GM12801 (cell line): ENCODE measurements around the gene RNPEP.

Experiments used
- TF ChIP-seq, protein P1 (sequence below): IDR thresholded peaks from one replicate; pipeline ENCODE4 v1.5.1; 2011; ENCODE audit warnings: control low read depth; ENCODE audit not compliant: insufficient read length; ENCODE audit errors: extremely low read depth

RNPEP gene

DNA sequence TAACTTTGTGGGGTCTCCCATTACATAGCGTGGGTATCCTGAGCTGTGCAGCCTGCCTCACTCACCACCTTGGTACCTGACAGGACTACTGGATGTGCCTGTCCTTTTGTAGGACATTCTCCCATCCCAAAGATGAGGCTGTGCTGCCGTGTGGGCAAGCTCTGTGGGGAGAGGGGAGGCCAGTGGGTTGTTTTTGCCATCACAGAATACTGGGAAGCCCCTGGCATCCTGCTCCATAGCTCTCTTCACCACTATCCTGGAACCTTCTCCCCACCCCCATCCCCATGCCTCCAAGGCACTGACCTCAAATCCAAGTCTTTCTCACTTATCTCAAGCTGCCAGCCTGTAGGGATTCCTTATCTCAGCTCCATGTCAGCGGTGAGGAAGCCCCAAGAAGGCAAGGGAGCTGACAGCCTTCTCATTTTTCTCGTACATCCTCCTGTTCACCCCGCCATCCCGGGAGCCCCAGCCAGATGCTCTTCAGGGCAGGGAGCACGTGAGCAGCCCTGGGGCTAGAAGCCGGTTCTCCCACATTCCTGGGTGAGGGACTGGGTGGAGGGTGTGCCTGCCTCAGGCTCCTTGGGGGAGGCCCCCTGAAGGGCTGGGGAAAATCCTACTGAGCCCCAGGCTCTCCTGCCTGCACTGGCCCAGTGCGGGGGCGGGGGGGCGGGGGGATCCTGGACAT lies 25.5 kb downstream of the RNPEP start:
- TF ChIP-seq, protein P1, sequence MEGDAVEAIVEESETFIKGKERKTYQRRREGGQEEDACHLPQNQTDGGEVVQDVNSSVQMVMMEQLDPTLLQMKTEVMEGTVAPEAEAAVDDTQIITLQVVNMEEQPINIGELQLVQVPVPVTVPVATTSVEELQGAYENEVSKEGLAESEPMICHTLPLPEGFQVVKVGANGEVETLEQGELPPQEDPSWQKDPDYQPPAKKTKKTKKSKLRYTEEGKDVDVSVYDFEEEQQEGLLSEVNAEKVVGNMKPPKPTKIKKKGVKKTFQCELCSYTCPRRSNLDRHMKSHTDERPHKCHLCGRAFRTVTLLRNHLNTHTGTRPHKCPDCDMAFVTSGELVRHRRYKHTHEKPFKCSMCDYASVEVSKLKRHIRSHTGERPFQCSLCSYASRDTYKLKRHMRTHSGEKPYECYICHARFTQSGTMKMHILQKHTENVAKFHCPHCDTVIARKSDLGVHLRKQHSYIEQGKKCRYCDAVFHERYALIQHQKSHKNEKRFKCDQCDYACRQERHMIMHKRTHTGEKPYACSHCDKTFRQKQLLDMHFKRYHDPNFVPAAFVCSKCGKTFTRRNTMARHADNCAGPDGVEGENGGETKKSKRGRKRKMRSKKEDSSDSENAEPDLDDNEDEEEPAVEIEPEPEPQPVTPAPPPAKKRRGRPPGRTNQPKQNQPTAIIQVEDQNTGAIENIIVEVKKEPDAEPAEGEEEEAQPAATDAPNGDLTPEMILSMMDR = no peak

DNA sequence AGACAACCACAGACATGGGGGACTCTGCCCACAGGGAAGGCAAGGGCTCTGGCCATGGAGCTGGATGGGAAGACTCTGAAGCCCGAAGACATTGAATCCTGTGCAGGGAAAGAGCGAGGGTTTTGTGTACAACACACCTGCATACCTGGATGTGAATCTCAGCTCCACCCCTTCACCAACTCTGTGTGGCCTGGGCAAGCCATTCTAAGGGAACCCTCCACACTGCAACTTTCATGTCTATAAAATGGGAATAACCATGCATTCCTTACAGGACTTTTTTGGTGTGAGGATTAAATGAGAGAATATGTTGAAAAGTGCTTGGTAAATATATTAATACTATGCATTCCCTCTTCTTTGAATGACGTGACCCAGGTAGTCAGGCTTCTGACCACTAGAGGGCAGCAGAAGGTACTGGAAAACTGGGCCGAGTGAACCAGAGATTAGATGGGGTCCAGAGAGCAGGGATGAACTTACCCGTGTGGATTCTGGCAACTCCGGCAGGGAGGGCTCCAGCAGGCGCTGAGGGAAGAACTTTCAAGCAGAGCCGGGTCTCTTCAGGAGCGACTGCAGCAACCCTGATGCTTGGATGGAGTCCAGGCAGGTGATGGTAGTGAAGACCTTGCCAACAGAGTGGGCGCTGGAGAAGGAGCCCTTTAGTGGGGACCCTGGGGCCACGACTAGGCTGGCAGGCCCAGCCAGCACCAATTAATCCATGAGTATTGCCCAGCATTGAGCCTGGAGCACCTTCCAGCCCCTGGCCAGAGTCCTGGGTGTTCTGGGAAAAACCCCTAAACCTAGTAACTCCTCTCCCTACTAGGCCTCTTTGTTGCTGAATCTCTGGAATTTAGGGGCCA lies 27.1 kb downstream of the RNPEP start:
- TF ChIP-seq, protein P1 = peak; percentile 47

DNA sequence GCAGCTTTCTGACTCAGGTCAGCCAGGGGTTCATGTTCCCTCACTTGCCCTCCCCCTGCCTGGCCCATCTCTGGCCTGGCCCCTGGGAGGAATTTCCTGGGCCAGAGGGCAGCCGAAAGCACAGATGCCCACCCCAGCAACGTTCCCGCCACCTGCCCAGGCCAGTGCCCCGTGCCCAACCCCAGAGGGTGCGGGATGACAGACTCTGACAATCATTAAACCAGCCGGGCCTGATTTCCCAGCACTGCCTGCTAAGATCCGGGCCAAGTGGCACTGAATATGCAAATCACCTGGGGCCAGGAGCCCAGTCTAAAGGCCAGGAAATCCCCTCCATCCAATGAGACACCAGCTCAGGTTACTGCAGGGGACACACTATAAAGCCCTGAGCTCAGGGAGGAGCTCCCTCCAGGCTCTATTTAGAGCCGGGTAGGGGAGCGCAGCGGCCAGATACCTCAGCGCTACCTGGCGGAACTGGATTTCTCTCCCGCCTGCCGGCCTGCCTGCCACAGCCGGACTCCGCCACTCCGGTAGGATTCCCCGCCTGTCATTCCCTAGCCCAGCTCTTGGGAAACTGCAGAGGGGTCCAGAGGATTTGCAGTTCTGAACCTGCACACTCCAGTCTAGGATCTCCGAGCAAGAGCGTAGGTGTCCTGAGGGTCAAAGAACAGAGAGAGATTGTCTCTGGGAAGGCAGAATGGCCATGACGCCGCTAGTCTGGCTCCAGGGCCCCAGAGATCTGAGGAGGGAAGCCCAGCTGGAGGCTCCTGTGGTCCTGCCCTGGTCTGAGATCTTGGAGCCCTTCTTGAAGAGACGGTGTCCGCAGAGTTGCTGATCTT lies 27.9 kb downstream of the RNPEP start, which contains the start of gene ELF3:
Gene ELF3 (plus strand): TSS at position 408 of the 836 bp plus-strand sequence. CDS start 550 bp downstream, outside the sequence.
- TF ChIP-seq, protein P1 = no peak

DNA sequence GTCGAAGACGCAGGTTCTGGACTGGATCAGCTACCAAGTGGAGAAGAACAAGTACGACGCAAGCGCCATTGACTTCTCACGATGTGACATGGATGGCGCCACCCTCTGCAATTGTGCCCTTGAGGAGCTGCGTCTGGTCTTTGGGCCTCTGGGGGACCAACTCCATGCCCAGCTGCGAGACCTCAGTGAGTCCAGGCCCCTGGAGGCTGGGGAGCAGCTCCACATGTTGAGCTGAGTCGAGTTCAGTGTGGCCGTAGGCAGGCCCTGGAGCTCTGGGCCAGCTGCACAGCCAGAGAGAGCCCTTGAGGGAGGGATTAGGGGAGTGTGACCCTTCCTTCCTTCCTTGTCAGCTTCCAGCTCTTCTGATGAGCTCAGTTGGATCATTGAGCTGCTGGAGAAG lies 29.5 kb downstream of the RNPEP start:
- TF ChIP-seq, protein P1 = no peak

DNA sequence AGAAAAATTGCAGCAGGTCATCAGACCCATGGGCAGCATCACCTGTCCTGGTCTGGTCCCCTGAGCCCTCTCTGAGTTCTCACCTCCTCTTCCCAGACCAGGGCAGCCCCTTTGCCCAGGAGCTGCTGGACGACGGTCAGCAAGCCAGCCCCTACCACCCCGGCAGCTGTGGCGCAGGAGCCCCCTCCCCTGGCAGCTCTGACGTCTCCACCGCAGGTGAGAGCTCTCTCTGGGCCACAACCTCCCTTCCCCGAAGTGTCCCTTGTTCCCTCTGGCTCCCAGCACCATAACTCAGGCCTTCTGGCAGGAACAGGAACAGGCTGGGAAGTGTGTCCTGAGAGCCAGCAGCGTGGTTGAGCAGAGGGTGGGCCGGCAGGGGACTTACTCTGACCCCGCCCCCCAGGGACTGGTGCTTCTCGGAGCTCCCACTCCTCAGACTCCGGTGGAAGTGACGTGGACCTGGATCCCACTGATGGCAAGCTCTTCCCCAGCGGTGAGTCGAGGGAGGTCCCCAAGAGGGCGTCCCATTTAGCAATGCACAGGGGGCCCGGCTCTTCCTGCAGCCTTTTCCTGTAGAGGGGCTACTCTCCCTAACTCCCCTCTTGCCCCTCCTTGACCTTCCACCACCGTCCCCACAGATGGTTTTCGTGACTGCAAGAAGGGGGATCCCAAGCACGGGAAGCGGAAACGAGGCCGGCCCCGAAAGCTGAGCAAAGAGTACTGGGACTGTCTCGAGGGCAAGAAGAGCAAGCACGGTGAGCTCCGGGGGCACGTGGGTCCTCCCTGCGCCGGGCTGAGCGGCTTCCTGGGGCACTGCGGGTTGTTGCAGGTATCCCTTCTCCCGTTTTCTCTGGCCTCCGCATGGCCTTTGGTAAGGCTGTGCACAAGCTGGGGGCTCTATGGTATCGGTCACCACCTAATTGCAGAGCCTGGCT lies 30.4 kb downstream of the RNPEP start:
- TF ChIP-seq, protein P1 = no peak

DNA sequence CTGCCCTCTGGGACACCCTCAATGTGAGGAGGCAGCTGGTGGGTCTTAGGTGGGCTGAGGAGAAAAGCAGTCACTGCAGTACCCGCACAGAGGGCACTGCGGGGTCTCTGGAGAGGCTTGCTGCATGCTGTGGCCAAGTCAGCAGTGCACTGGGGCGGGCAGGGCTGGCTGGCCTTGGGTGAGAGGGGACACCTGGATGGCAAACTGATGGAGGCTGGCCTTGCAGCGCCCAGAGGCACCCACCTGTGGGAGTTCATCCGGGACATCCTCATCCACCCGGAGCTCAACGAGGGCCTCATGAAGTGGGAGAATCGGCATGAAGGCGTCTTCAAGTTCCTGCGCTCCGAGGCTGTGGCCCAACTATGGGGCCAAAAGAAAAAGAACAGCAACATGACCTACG lies 31.2 kb downstream of the RNPEP start:
- TF ChIP-seq, protein P1 = no peak
